IMR-90 (cell line): Measurements from ENCODE around the gene KDM4B.

Experiments
- BHLHE40 ChIP-seq: fragments of 150-350 bp; IDR thresholded peaks from 2 replicates; pipeline ENCODE4 v1.6.1; 2016; ENCODE audit warnings: mild to moderate bottlenecking, low read depth, low read length
- CEBPB ChIP-seq: IDR thresholded peaks from 2 replicates; pipeline ENCODE4 v1.6.1; 2012; ENCODE audit warnings: low read depth, low read length, improper control_type of control experiment
- CTCF ChIP-seq: conservative IDR thresholded peaks from 2 replicates; pipeline ENCODE4 v1.5.1; 2012; ENCODE audit warnings: mild to moderate bottlenecking, low read depth, low read length, improper control_type of control experiment
- ELK1 ChIP-seq: fragments of 150-350 bp; IDR thresholded peaks from 2 replicates; pipeline ENCODE4 v1.6.1; 2016; ENCODE audit warnings: low read depth, mild to moderate bottlenecking, low read length, moderate library complexity, borderline replicate concordance
- MAFK ChIP-seq: IDR thresholded peaks from 2 replicates; pipeline ENCODE4 v1.6.1; 2012; ENCODE audit warnings: low read depth, low read length, improper control_type of control experiment
- POLR2A ChIP-seq: IDR thresholded peaks from 2 replicates; pipeline ENCODE4 v1.6.1; 2012; ENCODE audit warnings: mild to moderate bottlenecking, low read depth, low read length
- RAD21 ChIP-seq: IDR thresholded peaks from 2 replicates; pipeline ENCODE4 v1.6.1; 2012; ENCODE audit warnings: low read length, improper control_type of control experiment
- RCOR1 ChIP-seq: IDR thresholded peaks from 2 replicates; pipeline ENCODE4 v1.6.1; 2012; ENCODE audit warnings: mild to moderate bottlenecking, low read length, improper control_type of control experiment; ENCODE audit not compliant: insufficient replicate concordance
- RFX5 ChIP-seq: IDR thresholded peaks from 2 replicates; pipeline ENCODE4 v1.8.0; 2012; ENCODE audit warnings: low read depth, mild to moderate bottlenecking, low read length, moderate library complexity
- USF2 ChIP-seq: fragments of 150-350 bp; IDR thresholded peaks from 2 replicates; pipeline ENCODE4 v1.6.1; 2017; ENCODE audit warnings: mild to moderate bottlenecking, antibody characterized with exemption, low read length, low read depth

GRCh38 chr19:5075597-5075996 is 106.7 kb downstream of the KDM4B start:
- no peak for TF ChIP-seq CTCF
- no peak for TF ChIP-seq RAD21
- no peak for TF ChIP-seq USF2
- TF ChIP-seq RFX5: no peak
- TF ChIP-seq CEBPB: no peak
- no peak for TF ChIP-seq ELK1
- no peak for TF ChIP-seq POLR2A
- no peak for TF ChIP-seq BHLHE40
- TF ChIP-seq RCOR1: no peak
- TF ChIP-seq MAFK: no peak
